SHP77 (cell line): ENCODE data around the gene SCML1.

ENCODE experiments used
- DNase-seq, 2 experiments: peaks; one replicate each; lab custom pipeline; 2025; lab: John Stamatoyannopoulos, UW

The SCML1 gene, protein sequence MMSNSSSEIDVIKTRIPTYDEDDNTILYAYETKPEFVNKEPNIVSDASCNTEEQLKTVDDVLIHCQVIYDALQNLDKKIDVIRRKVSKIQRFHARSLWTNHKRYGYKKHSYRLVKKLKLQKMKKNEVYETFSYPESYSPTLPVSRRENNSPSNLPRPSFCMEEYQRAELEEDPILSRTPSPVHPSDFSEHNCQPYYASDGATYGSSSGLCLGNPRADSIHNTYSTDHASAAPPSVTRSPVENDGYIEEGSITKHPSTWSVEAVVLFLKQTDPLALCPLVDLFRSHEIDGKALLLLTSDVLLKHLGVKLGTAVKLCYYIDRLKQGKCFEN

DNA sequence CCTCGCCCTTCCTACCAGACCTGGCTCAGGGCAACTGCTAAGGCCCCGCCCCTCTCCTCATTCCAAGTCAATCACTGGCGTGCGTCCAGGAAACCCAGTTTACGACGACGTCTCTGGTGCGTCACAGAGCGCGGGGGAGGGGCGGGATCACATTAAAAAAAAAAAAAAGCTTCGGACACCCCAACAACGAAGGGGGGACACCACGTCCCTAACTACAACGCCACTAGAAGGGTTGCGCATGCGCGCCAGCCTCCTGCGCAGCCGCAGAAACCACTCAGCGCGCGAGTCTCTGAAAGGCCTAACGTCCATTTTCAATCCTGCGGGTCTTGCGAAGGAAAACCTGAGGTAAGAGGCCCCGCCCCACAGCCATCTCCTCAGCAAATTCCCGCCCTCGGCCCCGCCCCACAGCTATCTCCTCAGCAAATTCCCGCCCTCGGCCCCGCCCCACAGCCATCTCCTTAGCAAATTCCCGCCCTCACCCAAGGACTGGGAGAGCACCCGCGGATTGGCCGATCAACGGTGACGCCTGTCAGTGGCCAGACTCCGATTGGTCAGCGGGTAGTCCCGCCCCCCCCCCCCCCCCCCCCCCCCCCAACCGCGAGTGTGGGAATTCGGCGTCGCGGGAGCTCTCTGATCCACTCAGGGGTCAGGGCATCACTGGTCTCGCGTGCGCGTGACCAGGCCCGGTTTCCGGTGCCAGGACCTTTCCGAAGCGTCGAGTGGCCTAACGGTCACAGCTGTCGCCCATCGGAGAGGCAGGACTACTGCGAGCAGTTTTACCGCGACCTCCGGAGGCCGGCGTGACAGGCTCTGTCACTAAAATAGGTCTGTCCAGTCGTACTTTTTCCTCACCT lies at the start of gene SCML1:
TSS of gene SCML1 (plus strand) at position 638 of the 854 bp plus-strand sequence. CDS start 6,694 bp downstream, outside the sequence.
- peak; percentile 86 to 92 for DNase-seq

DNA sequence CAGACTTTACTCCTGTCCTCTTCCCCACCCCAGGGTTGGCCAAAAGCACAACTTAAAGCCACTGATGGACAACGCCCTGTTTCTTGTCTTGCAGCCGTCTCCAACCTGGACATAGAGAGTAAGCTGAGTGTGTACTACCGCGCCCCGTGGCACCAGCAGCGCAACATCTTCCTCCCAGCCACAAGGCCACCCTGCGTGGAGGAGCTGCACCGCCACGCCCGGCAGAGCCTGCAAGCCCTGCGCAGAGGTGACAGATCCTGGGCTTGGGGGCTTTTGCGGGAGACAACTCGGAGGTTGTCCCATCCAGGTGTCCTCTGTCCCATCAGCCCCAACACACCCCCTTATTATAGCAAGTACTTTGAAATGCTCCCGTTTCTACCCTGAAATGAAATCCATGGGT lies 49.6 kb upstream of the SCML1 start:
- no peak for DNase-seq

DNA sequence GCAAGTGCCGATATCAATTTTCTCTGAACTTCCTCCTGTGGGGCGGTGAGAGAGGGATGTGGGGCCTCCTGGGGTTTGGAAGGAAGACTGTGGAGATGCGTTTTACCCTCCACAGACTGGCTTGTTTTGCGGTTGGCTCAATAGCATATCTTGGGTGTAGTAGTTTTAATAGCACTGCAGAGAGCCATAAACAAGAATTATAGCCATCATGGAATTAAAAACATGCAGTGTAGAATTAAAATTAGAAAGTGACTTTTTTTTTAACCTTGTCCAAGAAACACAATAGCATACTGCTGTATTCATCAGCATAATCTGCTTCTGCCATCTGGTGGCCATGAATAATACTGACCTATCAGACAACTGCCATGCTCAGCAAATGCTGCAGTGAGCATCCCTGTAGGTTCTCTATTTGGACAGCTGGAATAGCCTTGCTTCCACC lies 47.3 kb upstream of the SCML1 start:
- peak; percentile 70 to 76 for DNase-seq

DNA sequence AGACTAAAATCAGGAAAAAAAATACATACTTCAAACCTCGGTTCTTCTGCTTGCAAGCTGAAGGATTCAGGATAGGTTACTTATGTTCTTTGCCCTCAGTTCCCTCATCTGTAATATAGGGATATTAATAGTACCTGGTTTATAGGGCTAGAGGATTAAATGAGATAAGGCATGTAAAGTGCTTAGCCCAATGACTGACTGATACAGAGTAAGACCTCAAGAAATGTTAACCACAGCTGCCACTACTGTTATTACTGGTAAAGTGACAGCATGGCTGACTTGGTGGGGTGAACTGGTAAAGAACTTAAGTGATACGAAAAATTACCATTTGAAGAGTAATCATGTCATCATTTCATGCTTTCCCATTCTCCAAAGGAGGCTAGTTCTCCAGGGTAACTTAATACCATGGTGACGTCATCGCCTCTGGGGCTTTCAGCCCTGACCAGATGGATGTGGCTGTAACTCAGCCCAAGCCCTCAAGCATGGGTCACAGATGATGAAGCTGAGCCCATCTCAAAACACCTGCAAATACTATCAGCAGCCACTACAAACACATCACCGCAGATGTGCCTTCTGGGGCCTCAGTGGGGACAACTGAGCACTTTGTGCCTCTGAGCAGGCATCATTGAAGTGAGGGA lies 44.5 kb upstream of the SCML1 start:
- peak; percentile 82 to 89 for DNase-seq

DNA sequence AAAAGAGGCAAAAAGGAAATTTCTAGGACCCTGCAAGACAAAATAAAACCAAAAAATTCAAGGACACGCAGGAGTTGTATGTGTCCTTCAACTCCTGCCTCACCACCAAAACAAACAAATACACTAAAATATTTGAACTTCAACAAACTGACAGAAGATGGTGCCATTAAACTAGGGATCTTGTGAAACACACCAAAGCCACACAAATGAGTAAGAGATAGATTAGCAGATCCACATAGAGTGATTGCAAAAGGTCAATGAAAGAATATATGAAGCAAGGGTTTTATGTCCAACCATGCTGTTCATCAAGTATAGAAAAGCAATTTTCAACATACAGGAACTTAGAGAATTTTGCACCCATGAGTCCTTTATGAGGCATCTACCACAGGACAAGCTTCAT lies 40.1 kb upstream of the SCML1 start:
- no peak for DNase-seq

DNA sequence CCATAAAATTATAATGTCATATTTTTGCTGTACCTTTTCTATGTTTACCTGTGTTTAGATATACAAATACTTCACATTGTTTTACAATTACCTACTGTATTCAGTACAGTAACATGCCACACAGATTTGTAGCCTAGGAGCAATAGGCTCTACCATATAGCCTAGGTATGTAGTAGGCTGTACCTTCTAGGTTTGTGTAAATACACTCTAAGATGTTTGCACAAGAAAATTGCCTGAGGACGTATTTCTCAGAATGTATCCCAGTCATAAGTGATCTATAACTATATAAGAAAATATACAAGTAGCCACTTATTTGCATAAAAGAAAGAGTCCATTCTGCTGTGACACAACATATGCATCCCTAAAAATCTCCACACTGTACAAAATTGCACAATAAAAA lies 36.3 kb upstream of the SCML1 start:
- no peak for DNase-seq

DNA sequence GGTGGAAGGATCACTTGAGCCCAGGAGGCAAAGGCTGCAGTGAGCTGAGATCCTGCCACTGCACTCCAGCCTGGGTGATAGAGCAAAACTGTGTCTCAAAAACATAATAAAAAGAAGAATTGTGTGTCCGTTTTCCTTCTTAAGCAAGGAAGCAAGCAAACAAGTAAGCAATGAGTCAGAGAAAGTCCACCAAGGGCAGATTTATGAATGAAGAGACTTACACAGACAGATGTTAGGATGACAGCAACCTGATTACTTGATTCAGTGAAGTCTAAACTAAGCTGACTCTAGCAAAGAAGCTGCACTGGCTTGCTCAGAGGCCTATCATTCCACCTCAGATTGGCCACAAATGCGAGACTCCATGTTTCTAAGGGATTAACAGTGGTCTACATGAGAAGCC lies 34.1 kb upstream of the SCML1 start:
- no peak for DNase-seq

DNA sequence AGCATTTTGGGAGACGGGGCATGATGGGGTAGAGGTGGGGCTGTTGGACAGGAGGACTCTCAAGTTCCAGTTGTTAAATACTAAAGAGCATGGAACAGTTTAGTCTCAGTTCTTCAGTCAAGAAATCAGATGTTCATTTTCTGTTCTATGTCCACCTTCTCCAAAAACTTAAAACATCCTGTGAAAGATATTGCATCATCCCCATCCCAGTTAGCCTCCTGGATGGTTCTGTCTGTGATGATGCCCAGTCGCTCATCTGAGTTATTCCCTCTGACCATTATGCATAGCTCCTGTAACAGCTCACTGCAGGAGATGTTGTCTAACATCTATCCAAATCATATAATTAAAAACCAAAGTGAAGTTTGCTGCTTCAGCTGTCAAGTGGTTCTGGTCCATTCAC lies 32.1 kb upstream of the SCML1 start:
- DNase-seq = no peak

DNA sequence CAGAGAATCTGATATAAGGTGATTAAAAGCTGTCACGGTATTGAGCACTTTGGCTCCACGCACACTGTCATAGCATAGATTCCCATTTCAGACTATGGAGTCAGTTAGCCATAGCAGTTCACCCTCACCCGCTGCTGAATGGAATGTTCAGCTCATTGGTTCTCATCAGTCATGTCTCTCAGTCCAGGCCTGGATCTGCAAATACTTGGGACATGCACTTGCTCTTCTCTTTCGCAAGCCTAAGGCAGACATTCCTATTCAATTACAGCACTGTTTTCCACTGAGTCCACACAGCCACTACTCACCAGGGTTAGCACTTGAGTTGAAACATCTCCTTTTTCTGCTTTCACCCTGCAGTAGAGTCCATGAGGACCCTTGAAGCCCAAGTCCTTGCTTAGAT lies 30.6 kb upstream of the SCML1 start:
- DNase-seq = no peak

DNA sequence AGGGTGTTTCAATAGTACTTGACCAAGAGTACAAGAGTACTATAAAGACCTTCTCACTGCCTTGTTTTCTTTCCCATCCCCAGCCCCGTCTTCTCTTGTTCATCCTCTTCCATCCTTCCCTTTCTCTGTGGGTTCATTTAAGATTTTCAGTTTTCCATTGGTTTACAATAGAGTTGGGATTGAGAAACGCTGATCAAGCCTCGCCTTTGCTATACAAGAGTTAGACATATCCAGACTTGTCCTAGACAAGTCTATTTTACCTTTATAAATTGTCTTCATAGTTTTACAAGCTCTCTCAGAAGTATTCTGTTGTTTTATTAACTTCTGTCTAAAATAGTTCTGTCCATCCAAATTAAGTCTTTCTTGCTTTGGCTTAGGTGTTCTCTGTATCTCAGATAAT lies 29.6 kb upstream of the SCML1 start:
- no peak for DNase-seq

DNA sequence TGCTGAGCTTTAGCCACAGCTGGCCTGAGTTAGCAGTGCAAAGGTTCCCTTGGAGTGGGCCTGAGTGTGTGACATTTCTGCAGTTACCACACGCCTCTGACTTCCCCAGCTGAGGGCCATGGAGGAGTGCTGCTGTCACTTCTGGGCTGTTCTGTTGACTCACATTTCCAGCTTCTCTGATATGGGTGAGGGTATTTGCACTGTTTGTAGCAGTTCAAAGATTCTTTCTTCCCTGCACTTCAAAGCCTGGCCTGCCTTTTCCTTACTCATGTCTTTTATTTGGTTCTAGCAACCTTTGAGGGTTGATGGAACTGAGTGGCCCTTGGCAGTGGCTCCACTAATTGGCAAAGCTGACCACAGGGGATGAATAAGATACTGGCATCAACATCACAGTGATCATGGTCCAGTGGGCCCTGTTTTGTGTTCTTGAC lies 26.4 kb upstream of the SCML1 start:
- no peak for DNase-seq

DNA sequence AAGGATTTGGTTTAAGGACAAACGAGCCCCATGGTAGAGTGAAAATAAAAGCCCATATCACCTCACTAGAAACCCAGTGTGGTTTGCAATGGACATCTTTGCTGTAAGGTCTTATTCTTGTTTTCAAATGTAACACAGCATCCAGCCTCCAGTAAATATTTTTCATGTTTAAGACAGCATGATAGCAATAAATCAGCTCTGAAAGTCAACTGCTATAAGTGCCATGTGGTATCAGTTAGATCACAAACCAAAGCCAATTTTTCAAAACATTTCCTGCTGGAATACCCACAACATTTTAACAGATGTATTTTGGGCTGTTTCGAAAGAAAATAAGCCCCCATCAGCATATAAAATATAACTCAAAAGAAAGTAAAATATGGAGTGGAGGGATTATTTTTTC lies 24.0 kb upstream of the SCML1 start:
- no peak for DNase-seq

DNA sequence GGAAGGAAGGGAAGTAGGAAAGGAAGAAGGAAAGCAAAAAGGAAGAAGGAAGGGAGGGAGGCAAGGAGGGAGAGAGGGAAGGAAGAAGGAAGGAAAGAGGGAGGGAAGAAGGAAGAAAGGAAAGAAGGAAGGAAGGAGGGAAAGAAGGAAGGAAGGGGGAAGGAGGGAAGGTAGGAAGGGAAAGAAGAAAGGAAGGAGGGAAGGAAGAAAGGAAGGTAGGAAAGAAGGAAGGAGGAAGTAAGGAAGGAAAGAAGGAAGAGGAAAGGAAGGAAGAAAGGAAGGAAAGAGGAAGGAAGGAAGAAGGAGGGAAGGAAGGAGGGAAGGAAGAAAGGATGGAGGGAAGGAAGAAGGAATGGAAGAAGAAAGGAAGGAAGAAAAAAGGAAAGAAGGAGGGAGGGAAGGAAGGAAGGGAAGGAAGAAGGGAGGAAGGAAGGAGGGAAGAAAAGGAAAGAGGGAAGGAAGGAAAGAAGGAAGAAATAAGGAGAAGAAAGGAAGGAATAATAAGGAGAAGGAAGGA lies 18.6 kb upstream of the SCML1 start:
- DNase-seq = no peak

DNA sequence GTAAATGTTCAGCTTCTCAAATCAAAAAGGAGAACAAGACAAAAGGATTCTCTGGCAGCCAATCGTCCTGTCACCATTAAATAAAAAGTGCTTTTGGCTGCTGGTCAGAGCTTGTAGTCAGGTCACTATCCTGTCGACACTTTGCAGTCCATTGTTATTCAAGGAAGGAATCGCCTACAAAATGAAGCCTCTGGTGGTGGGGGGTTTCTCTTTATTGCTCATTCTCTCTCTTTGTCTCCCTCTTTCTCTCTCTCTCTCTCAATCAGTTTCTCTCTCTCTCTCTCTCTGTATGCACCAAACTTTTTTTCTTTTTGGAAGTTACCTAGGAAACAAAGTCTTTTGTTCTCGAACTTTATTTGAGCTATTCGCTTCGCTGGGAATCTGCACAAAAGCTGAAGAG lies 17.6 kb upstream of the SCML1 start:
- no peak for DNase-seq

DNA sequence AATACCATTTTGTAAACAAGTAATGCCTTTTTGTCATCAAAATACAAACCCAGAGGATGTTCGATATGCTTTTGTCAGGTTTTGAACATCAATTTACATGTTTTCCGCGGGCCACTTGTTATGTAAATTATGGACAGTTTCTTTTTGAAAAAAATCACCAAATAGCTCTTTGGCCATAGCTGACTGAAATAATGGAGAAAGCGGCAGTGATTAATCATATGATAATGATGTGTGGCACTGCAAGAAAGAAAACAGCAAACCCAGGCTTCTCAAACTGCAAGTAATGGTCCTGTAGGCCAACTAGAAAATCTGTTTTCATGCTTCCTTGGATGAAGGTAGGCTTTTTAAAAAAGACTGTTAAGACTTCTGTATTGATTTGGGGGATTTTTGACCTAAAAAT lies 15.6 kb upstream of the SCML1 start:
- DNase-seq = no peak

DNA sequence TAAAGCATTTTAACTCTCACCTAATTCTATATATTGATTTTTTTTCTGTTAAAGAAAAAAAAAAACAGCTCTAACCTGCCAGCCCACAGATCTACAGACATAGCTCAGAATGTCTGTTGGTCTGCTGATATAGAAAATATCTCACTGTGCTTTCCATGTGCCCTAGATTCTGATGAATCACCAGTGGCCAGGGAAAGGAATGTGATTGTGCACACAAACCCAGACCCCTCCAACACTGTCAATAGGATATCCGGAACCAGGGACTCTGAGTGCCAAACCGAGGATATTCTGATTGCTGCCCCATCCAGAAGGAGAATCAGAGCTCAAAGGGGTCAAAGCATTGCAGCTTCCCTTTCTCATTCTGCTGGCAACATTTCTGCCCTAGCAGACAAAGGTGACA lies 12.1 kb upstream of the SCML1 start:
- no peak for DNase-seq

DNA sequence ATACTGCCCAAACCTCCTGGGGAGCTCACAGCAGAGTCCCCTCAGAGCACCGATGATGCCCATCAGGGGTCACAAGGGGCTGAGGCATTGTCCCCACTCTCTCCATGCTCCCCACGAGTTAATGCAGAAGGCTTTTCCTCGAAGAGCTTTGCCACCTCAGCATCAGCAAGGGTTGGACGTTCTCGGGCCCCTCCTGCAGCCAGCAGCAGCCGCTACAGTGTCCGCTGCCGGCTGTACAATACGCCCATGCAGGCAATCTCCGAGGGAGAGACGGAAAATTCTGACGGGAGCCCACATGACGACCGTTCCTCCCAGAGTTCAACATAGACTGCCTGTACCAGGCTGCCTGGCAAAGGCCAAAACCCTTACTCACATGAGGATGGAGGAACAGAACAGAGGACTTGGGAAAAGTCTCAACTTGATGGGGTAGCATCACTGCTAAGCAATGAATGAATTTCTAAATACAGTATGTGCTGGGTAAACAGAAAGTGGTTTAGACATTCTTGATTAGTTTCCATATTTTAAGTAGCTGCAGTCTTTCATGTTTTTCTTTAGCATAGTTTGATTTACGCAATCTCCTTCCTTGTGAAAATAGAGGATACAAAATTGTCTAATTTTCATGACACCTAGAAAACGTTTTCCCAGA lies 5.0 kb upstream of the SCML1 start:
- DNase-seq = no peak

DNA sequence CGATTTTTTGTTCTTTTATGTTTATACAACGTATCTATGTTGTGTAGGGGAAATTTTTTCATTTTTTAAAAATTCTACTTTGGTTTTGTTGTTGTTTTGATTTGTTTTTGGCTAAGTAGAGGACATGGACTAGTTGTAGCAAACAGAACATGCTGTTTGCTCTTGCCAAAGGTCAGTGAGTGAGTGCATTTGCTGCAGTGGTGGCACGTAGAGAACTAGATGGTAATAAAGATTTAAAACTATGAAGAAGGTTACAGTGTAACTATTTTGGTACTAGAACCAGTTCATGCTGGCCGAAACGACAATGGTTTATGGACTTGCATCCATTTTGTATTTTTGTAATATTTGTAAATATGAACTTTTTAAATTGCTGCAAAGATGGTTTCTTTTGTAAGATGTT lies 1.9 kb upstream of the SCML1 start:
- no peak for DNase-seq

DNA sequence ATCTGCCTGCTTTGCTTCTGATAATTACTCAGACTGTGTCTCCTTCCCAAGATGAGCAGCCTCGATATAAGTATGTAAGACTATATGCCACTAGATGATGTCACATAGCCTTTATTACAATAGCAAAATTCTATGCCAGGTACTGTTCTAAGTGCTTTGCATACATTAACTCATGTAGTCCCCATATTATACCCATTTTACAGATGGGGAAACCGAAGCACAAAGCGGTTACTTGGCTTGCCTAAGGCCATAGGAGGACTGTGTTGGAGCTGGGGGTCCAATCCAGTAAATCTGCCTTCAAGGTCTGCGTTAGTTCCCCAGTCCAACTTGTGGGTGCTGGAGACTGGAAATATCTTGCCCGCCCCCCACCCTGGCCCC lies 826 bp upstream of the SCML1 start:
- no peak for DNase-seq

DNA sequence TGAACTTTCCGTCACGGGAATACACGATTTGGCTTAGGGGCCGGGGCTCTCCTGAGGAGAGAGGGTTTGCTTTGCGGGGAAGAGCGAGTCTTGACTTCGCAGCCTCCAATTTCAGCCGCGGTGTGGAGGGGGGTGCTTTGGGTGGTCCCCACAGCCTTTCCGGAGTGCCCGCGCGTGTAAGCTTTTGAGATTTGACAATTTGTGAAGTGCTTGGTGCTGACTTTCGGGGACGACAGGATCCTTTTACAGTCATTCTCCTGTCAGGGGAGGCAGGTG lies 355 bp downstream of the SCML1 start:
- no peak for DNase-seq

DNA sequence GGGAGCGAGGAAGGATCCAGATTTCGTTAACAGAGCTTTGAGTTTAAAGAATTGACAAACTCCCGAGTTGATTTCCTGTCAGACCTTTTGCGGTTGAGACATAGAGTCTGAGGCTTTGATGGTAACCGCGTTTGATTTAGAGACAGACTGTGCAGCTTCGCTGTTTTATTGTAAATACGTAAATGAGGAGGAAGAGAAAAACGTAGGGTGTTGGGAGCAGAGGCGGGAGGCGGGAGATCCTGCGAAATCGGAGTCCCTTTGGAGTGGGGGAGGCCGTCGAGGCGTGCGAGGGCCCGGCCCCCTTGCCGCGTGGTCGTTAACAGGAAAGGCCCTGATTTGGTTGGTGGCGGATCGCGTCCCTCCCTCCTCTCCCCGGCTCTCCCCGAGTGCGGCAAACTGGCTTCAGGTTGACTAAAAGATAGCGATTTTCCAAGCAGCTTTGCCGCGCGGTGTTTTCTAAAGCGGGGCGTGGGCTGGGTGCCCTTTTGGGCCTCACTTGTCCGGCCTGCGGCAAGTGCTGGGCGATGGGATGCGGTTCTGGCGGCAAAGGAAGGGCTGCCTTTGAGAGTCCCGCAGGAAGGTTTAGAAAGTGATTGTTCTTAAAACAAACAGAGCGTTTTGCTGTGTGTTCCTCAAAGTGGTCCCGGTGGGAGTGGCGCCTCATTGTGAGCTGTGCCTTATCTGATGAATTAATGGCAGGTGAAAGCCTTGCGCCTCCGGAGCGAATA lies 857 bp downstream of the SCML1 start:
- DNase-seq = peak; percentile 16 to 39
